ENCODE results near the gene MED26.

DNA sequence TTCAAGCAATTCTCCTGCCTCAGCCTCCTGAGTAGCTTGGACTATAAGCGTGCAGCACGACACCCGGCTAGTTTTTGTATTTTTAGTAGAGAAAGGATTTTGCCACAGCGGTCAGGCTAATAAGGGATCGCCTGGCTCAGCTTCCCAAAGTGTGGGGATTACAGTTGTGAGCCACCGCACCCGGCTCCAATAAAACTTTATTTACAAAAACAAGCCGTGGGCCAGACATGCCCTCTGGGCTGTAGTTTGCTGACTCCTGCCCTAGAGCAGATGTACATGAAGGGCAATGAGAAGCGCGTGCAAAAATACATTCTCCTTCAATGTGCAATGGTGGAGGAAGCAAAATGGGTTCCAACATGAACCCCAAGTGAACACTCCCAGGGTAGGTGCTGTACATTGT is 13.7 kb upstream of the MED26 start:
- TF ChIP-seq EZH2 (IDR thresholded peaks at IDR 0.05; ENCODE audit: insufficient read depth, poor library complexity, severe bottlenecking) (no peak), EZH2phosphoT487 (IDR thresholded peaks at IDR 0.05; ENCODE audit: insufficient read depth, low read depth) (no peak)

Measured in GM23248 (cell line).